ENCODE measurements around the gene PPIF.
"Not testable (repeated sequence)": the region's sequence is repeated elsewhere in the genome, so short reads cannot be mapped to it uniquely, and the experiment has no call there.

The PPIF gene

DNA sequence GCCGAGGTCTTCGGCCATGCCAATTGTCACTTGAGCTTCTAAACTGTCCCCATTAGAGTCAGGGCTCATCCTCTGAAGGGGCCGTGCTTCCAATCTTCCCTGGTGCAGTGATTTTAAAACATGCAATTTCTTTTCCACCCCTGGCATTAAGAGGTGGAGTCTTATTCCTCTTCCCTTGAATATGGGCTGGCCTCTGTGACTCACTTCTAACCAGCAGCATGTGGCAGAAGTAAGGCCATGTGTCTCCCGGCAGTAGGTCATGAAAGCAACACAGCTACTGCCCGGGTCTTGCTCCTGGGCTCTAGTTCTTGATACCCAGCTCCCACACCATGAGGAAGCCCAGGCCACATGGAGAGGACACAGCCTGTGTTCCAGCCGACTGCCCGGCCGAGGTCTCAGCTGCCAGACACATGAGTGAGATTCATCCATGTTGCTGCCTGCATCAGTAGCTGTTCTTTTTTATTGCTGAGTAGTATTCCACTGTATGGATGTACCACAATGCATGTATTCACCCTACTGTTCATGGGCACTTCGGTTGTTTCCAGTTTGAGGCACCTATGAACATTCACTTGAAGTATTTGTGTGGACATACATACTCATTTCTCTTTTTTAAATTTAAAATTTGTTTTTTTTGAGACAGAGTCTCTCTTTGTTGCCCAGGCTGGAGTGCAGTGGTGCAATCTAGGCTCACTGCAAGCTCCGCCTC, 14.5 kb upstream of the PPIF start:
- DNase-seq, result not testable (repeated sequence)

DNA sequence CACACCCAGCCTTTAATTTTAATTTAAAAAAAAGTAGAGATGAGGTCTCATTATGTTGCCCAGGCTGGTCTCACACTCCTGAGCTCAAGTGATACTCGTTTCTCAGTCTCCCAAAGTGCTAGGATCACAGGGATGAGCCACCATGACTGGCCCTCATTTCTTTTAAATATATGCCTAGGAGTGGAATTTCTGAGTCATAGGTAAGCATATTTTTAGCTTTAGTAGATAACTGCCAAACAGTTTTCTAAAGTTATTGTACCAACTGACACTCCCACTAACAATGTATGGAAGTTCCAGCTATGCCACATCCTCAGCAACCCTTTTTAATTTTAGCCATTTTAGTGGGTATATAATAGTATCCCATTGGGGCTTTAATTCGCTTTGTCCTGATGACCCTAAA, 13.8 kb upstream of the PPIF start:
- DNase-seq, result no peak

DNA sequence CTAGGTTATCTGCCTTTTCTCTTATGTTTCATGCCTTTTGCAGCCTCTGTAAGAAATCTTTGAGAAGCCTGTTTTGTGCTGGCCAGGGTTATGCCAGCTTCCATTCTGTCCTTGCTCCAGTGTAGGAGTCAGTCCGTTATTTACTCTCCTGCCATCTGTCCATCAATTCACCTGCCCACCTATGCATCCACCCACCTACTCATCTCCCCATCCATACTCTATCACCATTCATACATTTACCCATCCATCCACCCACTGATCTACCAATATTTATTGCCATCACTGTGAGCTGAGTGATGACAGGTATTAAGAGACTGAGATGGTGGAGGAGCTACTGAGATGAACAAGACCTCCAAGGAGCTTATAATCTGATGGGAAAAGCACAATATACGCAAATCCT, 12.7 kb upstream of the PPIF start:
- no peak for DNase-seq

DNA sequence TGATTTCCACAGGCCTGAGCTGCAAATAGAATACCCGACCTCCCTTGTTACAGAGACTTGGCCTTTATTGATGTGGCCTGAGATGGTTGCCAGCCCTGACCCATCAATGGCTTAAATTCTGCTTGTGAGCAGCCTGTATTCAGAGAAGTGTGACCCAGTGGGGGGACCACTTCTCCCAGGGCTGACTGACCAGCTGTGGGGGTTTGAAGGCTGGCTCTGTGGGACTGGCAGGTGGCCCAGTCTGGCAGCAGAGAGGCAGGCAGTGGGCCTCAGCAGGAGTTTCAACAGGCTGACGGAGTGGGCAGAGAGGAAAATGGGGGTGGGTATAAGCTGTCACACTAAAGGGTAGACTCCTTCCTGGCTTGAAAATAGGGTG, 12.2 kb upstream of the PPIF start:
- DNase-seq, result peak; percentile 35

DNA sequence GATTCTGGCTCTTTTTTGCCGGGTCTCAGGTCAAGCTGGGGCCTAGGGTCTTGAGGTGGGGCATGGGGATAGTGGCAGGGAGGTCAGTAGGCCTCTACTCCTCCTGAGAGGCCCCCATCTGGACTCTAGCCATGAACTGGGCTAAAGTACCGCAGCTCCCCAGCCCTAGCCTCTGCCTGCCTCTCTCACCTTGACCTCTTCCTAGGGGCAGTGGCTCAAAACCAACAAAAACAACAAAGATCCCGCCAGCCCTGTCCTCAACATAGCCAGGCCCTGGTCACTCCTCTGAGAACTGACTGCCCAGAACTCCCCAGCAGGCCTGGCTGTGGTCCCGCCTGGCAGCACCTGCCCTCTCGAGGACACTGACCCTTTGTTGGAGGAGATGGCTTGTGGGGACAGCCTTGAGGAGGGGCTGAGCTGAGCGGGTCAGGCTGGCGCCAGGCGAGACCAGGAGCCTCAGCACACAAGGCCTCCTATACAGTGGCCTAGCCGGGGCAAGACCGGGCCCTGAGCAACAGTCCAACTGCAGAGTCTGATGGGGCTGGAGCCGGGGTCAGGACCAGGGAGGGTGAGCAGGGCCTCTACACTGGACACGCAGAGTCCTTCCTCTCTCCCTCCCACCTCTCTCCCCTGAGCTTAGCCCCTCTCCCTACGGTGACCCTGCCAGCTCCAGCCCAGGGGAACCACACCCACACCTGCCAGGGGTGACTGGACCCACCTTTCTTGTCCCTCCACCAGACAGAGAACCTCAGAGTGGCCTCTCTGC, 11.6 kb upstream of the PPIF start:
- no peak for DNase-seq

DNA sequence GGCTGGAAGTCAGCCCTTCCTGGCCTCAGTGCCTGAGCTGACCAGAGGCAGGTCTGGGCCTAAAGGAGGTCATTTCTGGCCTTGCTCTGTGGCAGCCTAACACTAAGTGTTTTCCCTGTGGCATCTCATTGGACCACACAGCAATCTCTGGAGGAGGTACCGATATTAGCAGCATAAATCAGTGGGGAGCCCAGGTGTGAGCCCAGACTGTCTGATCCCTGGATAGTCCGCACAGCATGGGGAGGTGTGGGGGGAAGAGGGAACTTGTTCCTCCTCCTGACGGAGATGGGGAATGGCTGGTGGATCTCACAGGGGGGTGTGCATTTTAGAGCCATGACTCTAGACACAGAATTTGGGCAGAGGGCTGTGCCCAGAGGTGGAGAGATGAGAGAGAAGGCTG, 11.0 kb upstream of the PPIF start:
- no peak for DNase-seq

DNA sequence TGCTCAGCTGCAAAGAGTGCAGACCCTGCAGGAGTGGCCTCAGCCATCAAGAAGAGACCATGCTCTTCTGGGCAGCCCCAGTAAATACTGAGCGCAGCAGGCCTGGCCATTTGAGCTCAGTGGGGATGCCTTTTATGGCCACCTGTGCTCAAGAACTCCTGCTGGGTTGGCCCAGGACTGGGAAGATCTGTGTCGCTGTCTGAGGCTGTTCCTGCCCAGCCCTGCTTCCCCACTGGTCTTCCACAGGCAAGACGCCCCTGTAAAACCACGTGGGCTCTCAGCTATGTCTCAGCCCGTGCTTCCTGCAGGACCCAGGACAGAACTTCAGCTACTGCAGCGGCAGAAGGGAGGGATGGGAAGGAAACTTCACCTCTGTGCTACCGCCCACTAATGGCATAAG, 10.5 kb upstream of the PPIF start:
- DNase-seq, result peak; percentile 62

DNA sequence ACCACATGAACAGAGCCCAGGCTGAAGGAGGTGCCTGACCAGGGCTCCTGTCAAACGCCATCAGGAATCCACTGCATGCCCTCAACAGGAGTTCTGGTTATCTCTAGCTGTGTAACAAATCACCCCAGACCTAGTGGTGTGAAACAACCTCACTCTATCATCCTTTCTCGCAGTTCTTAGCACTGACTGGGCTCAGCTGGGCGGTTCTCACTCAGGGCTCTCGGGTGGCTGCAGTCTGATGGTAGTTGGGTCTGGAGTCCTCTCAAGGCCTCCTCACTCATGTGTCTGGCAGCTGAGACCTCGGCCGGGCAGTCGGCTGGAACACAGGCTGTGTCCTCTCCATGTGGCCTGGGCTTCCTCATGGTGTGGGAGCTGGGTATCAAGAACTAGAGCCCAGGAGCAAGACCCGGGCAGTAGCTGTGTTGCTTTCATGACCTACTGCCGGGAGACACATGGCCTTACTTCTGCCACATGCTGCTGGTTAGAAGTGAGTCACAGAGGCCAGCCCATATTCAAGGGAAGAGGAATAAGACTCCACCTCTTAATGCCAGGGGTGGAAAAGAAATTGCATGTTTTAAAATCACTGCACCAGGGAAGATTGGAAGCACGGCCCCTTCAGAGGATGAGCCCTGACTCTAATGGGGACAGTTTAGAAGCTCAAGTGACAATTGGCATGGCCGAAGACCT, 9.3 kb upstream of the PPIF start:
- not testable (repeated sequence) for DNase-seq

DNA sequence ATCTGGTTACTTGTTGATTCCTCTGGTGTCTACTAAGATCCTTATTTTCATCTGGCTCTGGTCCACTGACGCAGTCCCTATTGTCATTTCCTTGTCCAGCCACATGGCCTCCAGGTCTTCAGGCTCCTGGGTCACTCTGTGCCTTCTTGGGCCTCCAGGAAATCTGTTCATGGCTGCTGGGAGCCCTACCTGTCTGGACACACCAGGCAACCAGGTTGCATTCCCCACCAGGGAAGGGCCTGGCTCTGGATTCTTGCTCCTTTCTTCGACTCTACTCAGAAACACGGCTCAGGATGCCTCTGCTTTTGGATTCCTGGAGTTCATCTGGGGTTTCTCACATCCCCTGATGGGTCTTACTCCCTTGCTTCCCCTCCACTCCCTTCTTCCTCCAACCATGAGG, 8.0 kb upstream of the PPIF start:
- DNase-seq, result no peak

DNA sequence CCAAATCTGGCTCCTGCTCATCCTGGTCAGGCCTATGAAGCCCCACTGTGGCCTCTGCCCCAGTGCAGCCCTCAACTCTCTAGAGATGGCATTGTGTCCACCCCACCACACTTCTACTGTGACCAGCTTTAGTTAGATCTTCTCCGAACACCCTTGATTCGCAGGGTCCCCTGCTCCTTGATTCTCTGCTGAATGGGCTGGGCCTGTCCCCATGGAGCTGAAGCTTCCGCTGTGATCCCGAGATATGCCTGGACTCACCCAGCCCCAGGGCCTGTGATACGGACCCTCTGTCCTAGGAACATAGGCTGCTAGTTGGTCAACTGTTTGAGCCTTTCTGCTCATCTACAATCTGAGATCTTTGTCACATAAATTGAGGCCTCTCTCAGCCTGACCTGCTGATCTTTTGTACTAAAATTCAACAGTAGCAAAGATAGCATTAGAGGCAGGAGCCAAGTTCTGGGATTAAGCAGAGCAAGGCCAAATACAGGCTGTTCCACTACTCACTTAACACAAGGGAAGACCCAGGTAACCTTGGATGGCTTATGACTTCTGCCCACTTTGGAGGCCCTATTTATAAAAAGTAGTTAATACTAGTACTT, 6.5 kb upstream of the PPIF start:
- DNase-seq, result no peak

DNA sequence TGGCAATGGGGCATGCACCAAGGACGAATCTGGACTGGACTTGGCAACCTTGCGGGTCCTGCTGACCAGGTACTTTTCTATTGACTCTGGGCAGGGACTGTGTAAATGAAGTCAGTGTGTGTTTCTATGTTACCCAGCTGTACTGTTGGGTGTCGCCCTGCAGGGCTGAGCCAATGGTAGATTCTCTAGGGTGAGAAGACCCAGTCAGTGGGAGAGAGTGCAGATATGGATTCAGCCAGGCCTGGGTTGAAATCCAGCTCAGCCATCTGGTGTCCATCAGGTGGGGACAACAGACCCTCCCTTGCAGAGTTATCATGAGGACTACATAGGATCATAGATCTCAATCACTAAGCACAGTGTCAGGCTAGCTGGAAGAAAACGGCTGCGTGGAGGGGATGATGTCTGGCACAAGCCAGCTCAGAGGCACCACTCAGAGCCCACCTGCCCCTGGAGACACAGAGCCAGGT, 4.9 kb upstream of the PPIF start:
- no peak for DNase-seq

DNA sequence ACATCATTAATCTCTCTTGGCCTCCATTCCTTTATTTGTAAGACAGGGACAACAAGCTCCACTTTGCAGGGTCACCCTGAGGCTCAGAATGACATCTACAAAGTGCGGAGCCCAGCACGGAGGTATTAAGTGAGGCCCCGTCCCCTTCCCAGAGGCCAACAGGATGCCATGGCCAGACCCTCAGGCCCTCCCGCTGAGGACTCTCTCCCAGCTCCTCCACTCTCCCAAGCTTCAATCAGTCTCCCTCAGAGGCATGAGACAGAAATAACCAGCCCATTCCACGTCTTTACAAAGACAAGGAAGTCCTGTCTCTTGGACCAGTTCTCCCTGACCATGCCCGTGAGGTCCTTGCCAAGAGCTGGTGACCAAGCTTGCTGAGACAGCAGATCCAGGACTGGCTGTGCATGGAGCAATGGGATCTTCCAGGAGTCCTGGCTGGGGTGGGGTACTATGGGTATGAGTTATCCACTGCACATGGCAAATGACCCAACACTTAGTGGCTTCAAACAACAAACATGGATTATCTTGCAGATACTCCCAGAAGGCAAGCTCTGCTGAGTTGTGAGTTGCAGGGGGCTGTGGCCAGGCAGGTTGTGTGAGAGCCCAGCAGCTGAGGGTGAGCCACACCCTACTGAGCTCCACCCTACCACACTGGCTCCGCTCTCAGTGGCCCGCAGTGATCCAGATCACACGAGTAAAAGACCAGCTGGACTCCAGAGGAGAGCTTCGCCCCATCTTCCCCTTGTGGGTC, 4.3 kb upstream of the PPIF start:
- no peak for DNase-seq

DNA sequence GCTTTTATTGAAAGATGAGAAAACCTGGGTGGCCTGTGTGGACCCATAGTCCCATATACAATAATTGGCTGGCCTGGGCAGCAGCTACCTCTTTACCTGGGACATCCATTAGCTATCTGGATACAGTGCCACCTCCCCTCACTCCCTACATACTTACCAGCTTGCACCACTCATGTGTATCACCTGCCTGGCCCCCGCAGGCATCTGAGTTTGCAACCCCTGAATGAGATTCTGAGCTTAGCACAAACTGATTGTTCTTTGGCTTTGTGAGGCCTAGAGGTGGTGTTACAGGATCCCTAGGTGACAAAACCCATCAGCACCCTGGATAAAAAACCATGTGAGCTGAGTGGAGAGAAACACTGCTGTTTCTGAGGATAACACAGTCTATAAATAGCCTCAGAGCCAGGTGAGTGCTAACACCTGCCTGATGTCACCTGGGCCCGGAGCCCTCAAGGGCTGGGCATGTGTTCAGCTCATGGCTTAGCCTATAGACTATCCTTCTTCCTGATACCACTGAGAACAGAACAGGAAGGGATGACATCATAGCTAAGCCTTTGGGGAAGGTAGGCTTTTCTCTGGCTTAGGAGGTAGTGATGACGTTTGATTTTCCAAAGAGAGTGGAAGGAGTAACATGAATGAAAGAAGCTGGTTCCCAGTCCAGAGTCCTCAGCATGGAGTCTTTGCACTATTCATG, 2.6 kb upstream of the PPIF start:
- no peak for DNase-seq

DNA sequence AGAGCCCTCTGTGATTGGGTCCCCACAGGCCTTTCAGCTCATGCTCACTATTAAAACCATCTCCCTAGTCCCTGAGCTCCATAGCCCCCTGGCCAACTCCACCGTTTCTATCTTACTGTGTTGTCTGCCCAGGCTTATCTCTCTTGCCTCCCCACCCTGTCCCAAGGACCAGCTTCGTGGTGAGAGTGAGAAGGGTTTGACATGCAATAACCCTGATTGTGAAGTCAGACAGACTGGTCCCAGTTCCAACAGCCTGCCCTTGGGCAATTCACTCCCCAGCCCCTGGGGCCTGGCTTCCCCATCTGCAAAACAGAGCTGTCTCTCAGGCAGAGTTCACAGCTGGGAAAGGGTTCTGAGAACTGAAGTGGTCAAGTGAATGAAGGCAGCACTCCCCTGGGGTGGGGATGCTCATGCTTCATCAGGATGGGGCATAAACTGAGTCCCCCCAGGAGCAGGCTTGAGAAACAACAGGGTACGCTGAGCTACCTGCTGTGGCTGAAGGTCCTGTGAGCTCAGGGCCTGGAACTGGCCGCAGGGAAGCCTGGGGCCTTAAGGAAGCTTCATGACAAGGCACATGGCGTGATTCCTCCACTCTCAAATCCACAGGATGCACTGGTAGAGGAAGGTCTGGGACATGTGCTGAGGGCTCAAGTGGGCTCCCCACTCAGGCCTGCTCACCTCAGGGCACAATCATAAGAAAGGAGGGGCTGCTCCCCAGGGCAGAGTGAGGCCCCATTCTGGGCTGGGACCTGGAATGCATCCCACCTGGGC, 1.8 kb upstream of the PPIF start:
- DNase-seq, result no peak

DNA sequence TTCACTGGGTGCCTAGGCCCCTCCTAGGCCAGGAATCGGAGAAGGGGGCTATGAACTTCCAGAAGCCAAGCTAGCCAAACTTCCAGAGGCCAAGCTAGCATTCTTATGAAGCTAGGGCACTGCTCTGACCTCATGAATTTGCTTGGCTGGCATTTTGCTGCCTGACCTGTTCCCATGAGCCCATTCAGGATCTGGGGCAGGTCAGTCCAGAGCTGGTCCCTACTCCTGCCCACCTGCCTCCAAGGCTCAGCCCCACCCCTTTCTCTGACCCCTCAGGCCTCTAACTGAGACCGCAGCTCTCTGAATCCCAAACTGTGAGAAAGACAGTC, 1.3 kb upstream of the PPIF start:
- DNase-seq, result no peak

DNA sequence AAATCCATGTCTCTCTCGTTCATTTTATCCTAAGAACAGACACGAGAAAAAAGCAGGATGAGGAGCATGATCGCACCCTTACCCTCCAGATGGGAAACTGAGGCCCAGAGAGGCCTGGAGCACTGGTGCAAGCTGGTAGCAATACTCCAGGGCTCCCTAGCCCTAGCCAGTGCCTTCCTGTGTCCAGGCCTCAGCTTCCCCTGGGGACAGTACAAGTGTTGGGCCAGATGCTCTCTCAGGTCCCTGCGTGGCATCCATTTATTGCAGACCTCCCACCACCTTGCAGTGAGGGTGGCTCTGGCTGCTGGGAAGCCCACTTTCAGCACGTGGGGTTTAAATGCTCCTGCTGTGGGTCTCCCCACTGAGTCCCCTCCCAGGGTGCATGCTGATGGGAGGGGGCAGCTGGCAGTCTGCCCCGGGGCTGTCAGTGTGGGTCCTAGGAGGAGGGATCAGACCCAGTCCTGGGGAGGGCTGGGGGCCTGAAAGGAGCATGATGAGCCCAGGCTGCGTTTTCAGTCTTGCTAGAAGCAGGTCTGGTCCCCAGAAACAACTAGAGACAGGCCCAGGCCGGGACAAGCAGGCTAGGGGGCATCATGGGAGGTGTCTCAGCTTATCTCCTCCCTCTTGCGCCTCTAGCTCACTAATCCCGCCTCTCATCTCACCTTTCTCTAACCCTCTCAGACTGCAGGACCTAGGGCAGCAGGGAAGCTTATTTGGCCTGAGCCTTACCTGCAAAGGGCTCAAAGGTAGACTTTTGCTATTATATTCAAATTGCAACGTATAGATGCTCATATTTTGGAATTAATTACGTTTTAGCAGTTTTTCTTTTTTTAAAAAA, 662 bp upstream of the PPIF start:
- no peak for DNase-seq

DNA sequence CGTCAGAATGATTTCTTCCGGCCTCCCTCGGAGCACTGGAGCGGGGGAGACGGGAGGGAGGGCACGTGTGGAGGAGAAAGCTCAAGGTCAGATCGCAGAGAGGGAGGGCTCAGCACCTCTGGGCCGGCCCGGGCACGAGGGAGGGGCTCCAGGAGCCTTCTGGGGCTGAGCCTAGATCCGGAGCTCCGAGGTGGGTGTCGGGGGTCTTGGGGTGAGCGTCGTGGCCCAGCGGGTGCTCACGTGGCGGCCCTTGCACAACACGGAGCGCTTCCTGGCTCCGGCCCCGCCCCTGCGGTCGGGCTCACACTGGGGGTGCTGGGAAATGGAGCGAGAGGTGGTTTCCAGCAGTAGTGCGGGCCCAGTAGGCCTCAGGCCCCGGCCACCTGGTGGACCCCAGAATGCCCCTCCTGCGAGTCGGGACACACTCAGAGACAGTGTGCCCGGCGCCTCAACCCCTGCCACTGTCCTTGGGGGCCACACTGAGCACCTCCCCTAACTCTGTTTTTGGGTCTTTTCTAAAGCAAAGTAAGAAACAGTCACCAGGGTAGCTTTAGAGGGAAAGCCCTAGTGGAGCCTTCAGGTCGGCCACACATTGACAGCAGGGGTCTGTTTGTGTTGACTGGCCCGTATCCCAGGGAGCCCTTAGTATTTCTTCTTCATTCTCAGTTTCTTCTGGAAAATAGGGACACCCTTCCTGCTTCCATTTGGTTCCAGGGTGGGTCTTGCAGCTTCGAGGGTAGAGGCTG, 798 bp downstream of the PPIF start:
- DNase-seq, result no peak

DNA sequence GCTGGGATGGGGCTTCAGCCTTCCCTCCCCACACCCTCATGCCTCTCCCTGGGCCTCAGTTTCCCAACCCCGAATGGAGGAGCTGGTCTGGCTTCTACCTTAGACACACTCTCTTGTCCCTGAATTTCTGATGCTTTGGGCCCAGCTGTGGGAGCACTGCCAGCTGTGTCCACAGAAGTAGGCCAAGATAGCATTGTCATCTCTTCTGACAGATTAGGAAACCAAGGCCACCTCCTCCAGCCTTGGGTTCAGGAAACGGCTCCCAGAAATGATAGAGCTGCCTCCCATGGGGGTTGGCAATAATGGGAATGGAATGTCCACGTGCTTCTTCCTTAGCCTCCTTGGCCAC, 1.3 kb downstream of the PPIF start:
- DNase-seq, result no peak

DNA sequence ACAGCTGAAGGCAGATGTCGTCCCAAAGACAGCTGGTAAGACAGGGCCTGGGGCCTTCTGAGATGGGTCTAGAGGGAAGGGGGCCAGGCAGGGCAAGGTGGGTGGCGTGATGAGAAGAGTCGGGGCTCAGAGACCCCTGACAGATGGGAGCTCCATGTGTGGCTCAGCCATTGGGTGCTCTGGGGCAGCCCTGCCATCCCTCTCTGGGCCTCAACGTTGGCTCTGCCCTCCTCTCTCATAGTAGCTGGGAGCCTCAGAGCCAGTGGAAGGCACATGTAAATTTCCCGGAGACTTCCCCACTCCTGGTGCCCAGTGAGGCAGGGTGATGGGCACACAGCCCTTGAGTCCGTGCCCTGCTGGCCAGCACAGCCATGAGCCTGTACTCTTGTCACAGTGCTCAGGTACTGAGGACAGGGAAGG, 1.8 kb downstream of the PPIF start:
- no peak for DNase-seq

All from DMS 273 treated with DMSO at 0.1 percent for 48 hours (cell line).